ENCODE data around the gene MRGPRX1. TPM values are rescaled to one million over a fixed set of nuclear protein-coding genes. Genes with fewer than 3 reads are reported as not detected.

The MRGPRX1 gene
- polyA plus RNA-seq, 2 of the 4 experiments (the other 2 are of a cell fraction) = not detected

- TF ChIP-seq ZC3H11A (IDR thresholded peaks at IDR 0.05) (no peak), ZNF302 (CRISPR knock-in tag; IDR thresholded peaks at IDR 0.05) (no peak), SREBF2 (IDR thresholded peaks at IDR 0.05) (no peak), HDAC2 (IDR thresholded peaks at IDR 0.05) (no peak), CHD4 (IDR thresholded peaks at IDR 0.05; ENCODE audit: borderline replicate concordance) (no peak), RAD21 (conservative IDR thresholded peaks at IDR 0.05 in 1 of 2, IDR thresholded peaks at IDR 0.05 in 1 of 2) (no peak), NFE2L2 (conservative IDR thresholded peaks at IDR 0.05; ENCODE audit: low read length) (no peak), HOXB5 (CRISPR knock-in tag; IDR thresholded peaks at IDR 0.05) (no peak), MAFK (IDR thresholded peaks at IDR 0.05; ENCODE audit: partially characterized antibody) (no peak), MYC (IDR thresholded peaks at IDR 0.05; ENCODE audit: borderline replicate concordance, low read length) (no peak), TP53 (CRISPR knock-in tag; IDR thresholded peaks at IDR 0.05) (no peak)
- TF ChIP-seq, protein P1, sequence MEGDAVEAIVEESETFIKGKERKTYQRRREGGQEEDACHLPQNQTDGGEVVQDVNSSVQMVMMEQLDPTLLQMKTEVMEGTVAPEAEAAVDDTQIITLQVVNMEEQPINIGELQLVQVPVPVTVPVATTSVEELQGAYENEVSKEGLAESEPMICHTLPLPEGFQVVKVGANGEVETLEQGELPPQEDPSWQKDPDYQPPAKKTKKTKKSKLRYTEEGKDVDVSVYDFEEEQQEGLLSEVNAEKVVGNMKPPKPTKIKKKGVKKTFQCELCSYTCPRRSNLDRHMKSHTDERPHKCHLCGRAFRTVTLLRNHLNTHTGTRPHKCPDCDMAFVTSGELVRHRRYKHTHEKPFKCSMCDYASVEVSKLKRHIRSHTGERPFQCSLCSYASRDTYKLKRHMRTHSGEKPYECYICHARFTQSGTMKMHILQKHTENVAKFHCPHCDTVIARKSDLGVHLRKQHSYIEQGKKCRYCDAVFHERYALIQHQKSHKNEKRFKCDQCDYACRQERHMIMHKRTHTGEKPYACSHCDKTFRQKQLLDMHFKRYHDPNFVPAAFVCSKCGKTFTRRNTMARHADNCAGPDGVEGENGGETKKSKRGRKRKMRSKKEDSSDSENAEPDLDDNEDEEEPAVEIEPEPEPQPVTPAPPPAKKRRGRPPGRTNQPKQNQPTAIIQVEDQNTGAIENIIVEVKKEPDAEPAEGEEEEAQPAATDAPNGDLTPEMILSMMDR (IDR thresholded peaks at IDR 0.05) = no peak
- TF ChIP-seq, protein P2, sequence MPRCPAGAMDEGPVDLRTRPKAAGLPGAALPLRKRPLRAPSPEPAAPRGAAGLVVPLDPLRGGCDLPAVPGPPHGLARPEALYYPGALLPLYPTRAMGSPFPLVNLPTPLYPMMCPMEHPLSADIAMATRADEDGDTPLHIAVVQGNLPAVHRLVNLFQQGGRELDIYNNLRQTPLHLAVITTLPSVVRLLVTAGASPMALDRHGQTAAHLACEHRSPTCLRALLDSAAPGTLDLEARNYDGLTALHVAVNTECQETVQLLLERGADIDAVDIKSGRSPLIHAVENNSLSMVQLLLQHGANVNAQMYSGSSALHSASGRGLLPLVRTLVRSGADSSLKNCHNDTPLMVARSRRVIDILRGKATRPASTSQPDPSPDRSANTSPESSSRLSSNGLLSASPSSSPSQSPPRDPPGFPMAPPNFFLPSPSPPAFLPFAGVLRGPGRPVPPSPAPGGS (IDR thresholded peaks at IDR 0.05) = no peak
- Histone ChIP-seq H3K9me3 (no peaks in the 10 kb centered on the region), H3K4me1 (no peaks in the 10 kb centered on the region), H3K4me2 (no peak overlapping the region), H3K27ac (no peak overlapping the region), H3K4me3 (no peak overlapping the region)
- 17% methylated on average over 3 of the region's 3 CpGs for WGBS (ENCODE audit: missing lambda C conversion rate)
- FAIRE-seq (no peak), DNase-seq (ENCODE audit: low read depth in 1 of 2, low spot score in 1 of 2) (no peak), ATAC-seq (no peak)
- ChIA-PET CTCF (no interaction called here), POLR2A (no interaction called here)
Measured at GRCh38 chr11:18986744-18987143, 47.5 kb upstream of the MRGPRX1 start.

- Histone ChIP-seq H3K4me1 (no peaks in the 10 kb centered on the region), H3K27ac (no peak overlapping the region), H3K9me3 (peaks cover 5% of the 10 kb centered on the region; the same call in 1 of the 3 replicates), H3K4me3 (no peak overlapping the region), H3K4me2 (no peak overlapping the region)
- no peak for ATAC-seq
- ChIA-PET CTCF (interaction anchor here (0.7 kb wide), 1 partner anchor 480 kb away, joined by 3 read pairs; no protein-coding TSS in a partner anchor), POLR2A (no interaction called here)
- no peak for DNase-seq (ENCODE audit: low read depth in 1 of 2, low spot score in 1 of 2)
- WGBS (ENCODE audit: missing lambda C conversion rate) = 3% methylated on average over 4 of the region's 4 CpGs
- no peak for TF ChIP-seq HDAC2 (IDR thresholded peaks at IDR 0.05)
- no peak for TF ChIP-seq TFCP2L1 (CRISPR knock-in tag; IDR thresholded peaks at IDR 0.05)
- no peak for TF ChIP-seq ZFP36 (IDR thresholded peaks at IDR 0.05; ENCODE audit: borderline replicate concordance, partially characterized antibody)
- TF ChIP-seq, protein P3, sequence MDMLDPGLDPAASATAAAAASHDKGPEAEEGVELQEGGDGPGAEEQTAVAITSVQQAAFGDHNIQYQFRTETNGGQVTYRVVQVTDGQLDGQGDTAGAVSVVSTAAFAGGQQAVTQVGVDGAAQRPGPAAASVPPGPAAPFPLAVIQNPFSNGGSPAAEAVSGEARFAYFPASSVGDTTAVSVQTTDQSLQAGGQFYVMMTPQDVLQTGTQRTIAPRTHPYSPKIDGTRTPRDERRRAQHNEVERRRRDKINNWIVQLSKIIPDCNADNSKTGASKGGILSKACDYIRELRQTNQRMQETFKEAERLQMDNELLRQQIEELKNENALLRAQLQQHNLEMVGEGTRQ (IDR thresholded peaks at IDR 0.05) = no peak
- no peak for TF ChIP-seq NR3C1 (IDR thresholded peaks at IDR 0.05)
- no peak for TF ChIP-seq RCOR1 (IDR thresholded peaks at IDR 0.05; ENCODE audit: low read depth, low read length)
- no peak for TF ChIP-seq ELK1 (IDR thresholded peaks at IDR 0.05; ENCODE audit: low read depth, low read length)
- TF ChIP-seq BHLHE40 (IDR thresholded peaks at IDR 0.05; ENCODE audit: low read depth, low read length) = no peak
- no peak for FAIRE-seq
Measured at GRCh38 chr11:18981897-18982296, 42.7 kb upstream of the MRGPRX1 start.

GRCh38 chr11:18974192-18974591 lies 35.0 kb upstream of the MRGPRX1 start:
- ChIA-PET CTCF (no interaction called here), POLR2A (no interaction called here)
- DNase-seq (ENCODE audit: low read depth in 1 of 2, low spot score in 1 of 2) (no peak), ATAC-seq (no peak), FAIRE-seq (no peak)
- Histone ChIP-seq H3K27ac (no peak overlapping the region), H3K4me2 (no peak overlapping the region), H3K9me3 (0 out of 3 replicates have a peak, but pooled peaks cover 2% of the 10 kb centered on the region), H3K4me1 (no peaks in the 10 kb centered on the region), H3K4me3 (no peak overlapping the region)
- 35% methylated on average over 1 of the region's 1 CpG for WGBS (ENCODE audit: missing lambda C conversion rate)
- TF ChIP-seq HDAC2 (IDR thresholded peaks at IDR 0.05) (no peak), CHD4 (IDR thresholded peaks at IDR 0.05; ENCODE audit: borderline replicate concordance) (no peak), KDM5A (IDR thresholded peaks at IDR 0.05) (no peak), HMGXB4 (CRISPR knock-in tag; IDR thresholded peaks at IDR 0.05; ENCODE audit: borderline replicate concordance) (no peak), E2F6 (IDR thresholded peaks at IDR 0.05; ENCODE audit: borderline replicate concordance, low read depth) (no peak), CEBPB (IDR thresholded peaks at IDR 0.05) (no peak), MAZ (IDR thresholded peaks at IDR 0.05; ENCODE audit: borderline replicate concordance, low read depth, low read length) (no peak), BHLHE40 (IDR thresholded peaks at IDR 0.05; ENCODE audit: low read depth, low read length) (no peak), TFCP2L1 (CRISPR knock-in tag; IDR thresholded peaks at IDR 0.05) (no peak)
- TF ChIP-seq, protein P4, sequence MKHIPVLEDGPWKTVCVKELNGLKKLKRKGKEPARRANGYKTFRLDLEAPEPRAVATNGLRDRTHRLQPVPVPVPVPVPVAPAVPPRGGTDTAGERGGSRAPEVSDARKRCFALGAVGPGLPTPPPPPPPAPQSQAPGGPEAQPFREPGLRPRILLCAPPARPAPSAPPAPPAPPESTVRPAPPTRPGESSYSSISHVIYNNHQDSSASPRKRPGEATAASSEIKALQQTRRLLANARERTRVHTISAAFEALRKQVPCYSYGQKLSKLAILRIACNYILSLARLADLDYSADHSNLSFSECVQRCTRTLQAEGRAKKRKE (CRISPR knock-in tag; IDR thresholded peaks at IDR 0.05; ENCODE audit: low read depth) = no peak

All from A549 (cell line).